Measurements from ENCODE around the gene SMCO4.

DNA sequence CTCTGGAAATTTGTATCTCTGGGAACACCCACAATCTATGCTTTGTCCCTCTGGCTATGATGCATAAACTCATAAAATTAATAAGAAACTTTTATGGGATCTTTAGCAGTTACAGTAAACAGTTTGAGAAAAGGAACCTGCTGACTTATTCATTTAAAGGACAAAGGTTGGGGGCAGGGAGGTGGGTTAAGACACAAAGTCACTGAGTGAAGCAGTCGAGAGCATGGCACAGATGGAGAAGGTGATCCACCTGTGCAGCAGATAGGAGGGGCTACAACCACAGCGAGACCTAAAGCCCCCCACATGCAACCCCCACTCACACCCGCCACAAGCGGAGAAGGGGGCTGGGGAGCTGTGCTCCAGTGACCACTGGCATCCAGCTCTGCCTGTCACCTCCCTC lies 45.0 kb downstream of the SMCO4 start:
- TF ChIP-seq, protein P1, sequence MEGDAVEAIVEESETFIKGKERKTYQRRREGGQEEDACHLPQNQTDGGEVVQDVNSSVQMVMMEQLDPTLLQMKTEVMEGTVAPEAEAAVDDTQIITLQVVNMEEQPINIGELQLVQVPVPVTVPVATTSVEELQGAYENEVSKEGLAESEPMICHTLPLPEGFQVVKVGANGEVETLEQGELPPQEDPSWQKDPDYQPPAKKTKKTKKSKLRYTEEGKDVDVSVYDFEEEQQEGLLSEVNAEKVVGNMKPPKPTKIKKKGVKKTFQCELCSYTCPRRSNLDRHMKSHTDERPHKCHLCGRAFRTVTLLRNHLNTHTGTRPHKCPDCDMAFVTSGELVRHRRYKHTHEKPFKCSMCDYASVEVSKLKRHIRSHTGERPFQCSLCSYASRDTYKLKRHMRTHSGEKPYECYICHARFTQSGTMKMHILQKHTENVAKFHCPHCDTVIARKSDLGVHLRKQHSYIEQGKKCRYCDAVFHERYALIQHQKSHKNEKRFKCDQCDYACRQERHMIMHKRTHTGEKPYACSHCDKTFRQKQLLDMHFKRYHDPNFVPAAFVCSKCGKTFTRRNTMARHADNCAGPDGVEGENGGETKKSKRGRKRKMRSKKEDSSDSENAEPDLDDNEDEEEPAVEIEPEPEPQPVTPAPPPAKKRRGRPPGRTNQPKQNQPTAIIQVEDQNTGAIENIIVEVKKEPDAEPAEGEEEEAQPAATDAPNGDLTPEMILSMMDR (IDR thresholded peaks at IDR 0.05; ENCODE audit: low read length): no peak
- no peak for TF ChIP-seq EZH2 (IDR thresholded peaks at IDR 0.05; ENCODE audit: borderline replicate concordance, low read length)

Measured in OCI-LY1 (cell line).